ENCODE data around the gene PXN. TPM values are rescaled to one million over a fixed set of nuclear protein-coding genes. Genes with fewer than 3 reads are reported as not detected.
A peak's percentile ranks its signal among the peaks of the same experiment; 100 is the strongest.

PXN gene
- total RNA-seq, 1 experiment from 2014 or later, result 256 TPM

GRCh38 chr12:120263748-120264085 is 1.8 kb downstream of the PXN start:
- Mint-ChIP-seq H3K4me1 (ENCODE audit: insufficient read depth, unreplicated experiment) (peaks cover 40% of the 10 kb centered on the region), H3K27me3 (ENCODE audit: insufficient read depth, unreplicated experiment) (no peaks in the 10 kb centered on the region), H3K27ac (ENCODE audit: low read depth, unreplicated experiment) (peak overlapping the region; percentile 94), H3K9me3 (ENCODE audit: unreplicated experiment) (no peaks in the 10 kb centered on the region), H3K4me3 (ENCODE audit: unreplicated experiment) (peak overlapping the region; percentile 95), H3K36me3 (ENCODE audit: insufficient read depth, unreplicated experiment) (peaks cover 34% of the 10 kb centered on the region)
- DNase-seq (ENCODE audit: unreplicated experiment), result no peak
- CTCF ChIA-PET, result interaction anchor here (1.1 to 15.6 kb wide), 5 partner anchors 15 to 64 kb away, joined by 5 to 454 read pairs (median 90); partner anchors contain the start of gene RPLP0
- intact Hi-C loops (cut with micrococcal nuclease), result loop anchor here (1.0 to 10.0 kb wide), 2 partner anchors 81 to 149 kb away; partner anchors contain the start of gene RAB35
- BruUV-seq (replicated peaks), result no TSS peak
- TF ChIP-seq CTCF (IDR thresholded peaks at IDR 0.05; ENCODE audit: unreplicated experiment), result no peak
- POLR2A ChIA-PET, result interaction anchor here (0.6 to 21.6 kb wide), 10 partner anchors 13 to 271 kb away, joined by 3 to 549 read pairs (median 64); partner anchors contain the start of genes RNU4-1, RNU4-2 and RPLP0

- peak overlapping the region; percentile 95 for H3K4me3 Mint-ChIP-seq (ENCODE audit: unreplicated experiment)
- H3K27me3 Mint-ChIP-seq (ENCODE audit: insufficient read depth, unreplicated experiment), result no peaks in the 10 kb centered on the region
- POLR2A ChIA-PET, result interaction anchor here (0.7 to 21.6 kb wide), 10 partner anchors 13 to 272 kb away, joined by 3 to 549 read pairs (median 64); partner anchors contain the start of genes RNU4-1, RNU4-2 and RPLP0
- peaks cover 34% of the 10 kb centered on the region for H3K36me3 Mint-ChIP-seq (ENCODE audit: insufficient read depth, unreplicated experiment)
- no peak for TF ChIP-seq CTCF (IDR thresholded peaks at IDR 0.05; ENCODE audit: unreplicated experiment)
- TSS peak; percentile 75 for BruUV-seq (replicated peaks)
- H3K27ac Mint-ChIP-seq (ENCODE audit: low read depth, unreplicated experiment), result peak overlapping the region; percentile 94
- H3K4me1 Mint-ChIP-seq (ENCODE audit: insufficient read depth, unreplicated experiment), result peaks cover 43% of the 10 kb centered on the region
- intact Hi-C loops (cut with micrococcal nuclease), result loop anchor here (1.0 to 10.0 kb wide), 4 partner anchors 16 to 148 kb away; partner anchors contain the start of gene RAB35
- CTCF ChIA-PET, result interaction anchor here (0.6 to 15.6 kb wide), 7 partner anchors 14 to 63 kb away, joined by 3 to 454 read pairs (median 49); partner anchors contain the start of gene RPLP0
- peak; percentile 27 for DNase-seq (ENCODE audit: unreplicated experiment)
- H3K9me3 Mint-ChIP-seq (ENCODE audit: unreplicated experiment), result no peaks in the 10 kb centered on the region
Measured at GRCh38 chr12:120262852-120263747, 2.4 kb downstream of the PXN start.

GRCh38 chr12:120261951-120262851 is 3.3 kb downstream of the PXN start:
- H3K27me3 Mint-ChIP-seq (ENCODE audit: insufficient read depth, unreplicated experiment), result no peaks in the 10 kb centered on the region
- POLR2A ChIA-PET, result interaction anchor here (0.6 to 21.6 kb wide), 10 partner anchors 12 to 184 kb away, joined by 3 to 549 read pairs (median 64); partner anchors contain the start of genes GATC, RNU4-1, RNU4-2 and RPLP0
- H3K4me1 Mint-ChIP-seq (ENCODE audit: insufficient read depth, unreplicated experiment), result peaks cover 50% of the 10 kb centered on the region
- DNase-seq (ENCODE audit: unreplicated experiment), result peak; percentile 90
- H3K36me3 Mint-ChIP-seq (ENCODE audit: insufficient read depth, unreplicated experiment), result peaks cover 34% of the 10 kb centered on the region
- BruUV-seq (replicated peaks), result no TSS peak
- H3K27ac Mint-ChIP-seq (ENCODE audit: low read depth, unreplicated experiment), result peak overlapping the region; percentile 94
- intact Hi-C loops (cut with micrococcal nuclease), result loop anchor here (1.0 to 10.0 kb wide), 4 partner anchors 15 to 147 kb away; partner anchors contain the start of gene RAB35
- TF ChIP-seq CTCF (IDR thresholded peaks at IDR 0.05; ENCODE audit: unreplicated experiment), result no peak
- CTCF ChIA-PET, result interaction anchor here (0.6 to 15.6 kb wide), 8 partner anchors 13 to 62 kb away, joined by 3 to 454 read pairs (median 26); partner anchors contain the start of gene RPLP0
- no peaks in the 10 kb centered on the region for H3K9me3 Mint-ChIP-seq (ENCODE audit: unreplicated experiment)
- peak overlapping the region; percentile 95 for H3K4me3 Mint-ChIP-seq (ENCODE audit: unreplicated experiment)

Data from MCF 10A (cell line).